ENCODE measurements around the gene NOP16. TPM values are rescaled to one million over a fixed set of nuclear protein-coding genes. Genes with fewer than 3 reads are reported as not detected.

The NOP16 gene
- total and polyA plus RNA-seq, 8 donors, result 4.7 to 23.2 (median 10.2) TPM

GRCh38 chr5:176384991-176385390 lies 3.4 kb downstream of the NOP16 start:
- H3K27ac ChIP-seq, result no peak overlapping the region
- no peaks in the 10 kb centered on the region for H3K27me3 ChIP-seq
- WGBS, 2 donors, result 87 to 92% methylated on average over 12 of the region's 12 CpGs
- FAIRE-seq (no peak), ATAC-seq (no peak), DNase-seq (no peak)
- TF ChIP-seq CTCF (IDR thresholded peaks at IDR 0.05), result no peak
- H3K9me3 ChIP-seq, result no peaks in the 10 kb centered on the region
- no peak overlapping the region for H3K4me3 ChIP-seq
- H3K36me3 ChIP-seq, result peaks cover 0 to 21% (median 14%) of the 10 kb centered on the region in 3 donors
- intact Hi-C loops (cut with DNase I), result no loop called here
- peaks cover 0 to 22% (median 0%) of the 10 kb centered on the region in 3 donors for H3K4me1 ChIP-seq

- DNase-seq (peak in 1 of 6 donors; percentile 29), ATAC-seq (no peak), FAIRE-seq (no peak)
- H3K4me1 ChIP-seq, result peaks cover 0 to 16% (median 0%) of the 10 kb centered on the region in 3 donors
- no peak for TF ChIP-seq CTCF (IDR thresholded peaks at IDR 0.05)
- intact Hi-C loops (cut with DNase I), result no loop called here
- 93% methylated on average over 8 of the region's 8 CpGs for WGBS, 2 donors
- H3K27me3 ChIP-seq, result no peaks in the 10 kb centered on the region
- H3K27ac ChIP-seq, result no peak overlapping the region
- peaks cover 0 to 21% (median 14%) of the 10 kb centered on the region in 3 donors for H3K36me3 ChIP-seq
- H3K4me3 ChIP-seq, result no peak overlapping the region
- no peaks in the 10 kb centered on the region for H3K9me3 ChIP-seq
Measured at GRCh38 chr5:176384366-176384930, 4.0 kb downstream of the NOP16 start.

- Histone ChIP-seq H3K27ac (no peak overlapping the region), H3K9me3 (no peaks in the 10 kb centered on the region), H3K36me3 (peaks cover 0 to 21% (median 14%) of the 10 kb centered on the region in 3 donors), H3K4me1 (peaks cover 0 to 16% (median 0%) of the 10 kb centered on the region in 3 donors), H3K4me3 (no peak overlapping the region), H3K27me3 (no peaks in the 10 kb centered on the region)
- no peak for TF ChIP-seq CTCF (IDR thresholded peaks at IDR 0.05)
- WGBS, 2 donors, result 81 to 87% methylated on average over 9 of the region's 9 CpGs
- ATAC-seq, result no peak
- no peak for FAIRE-seq
- no peak for DNase-seq
- intact Hi-C loops (cut with DNase I), result no loop called here
Measured at GRCh38 chr5:176383961-176384360, 4.4 kb downstream of the NOP16 start.

GRCh38 chr5:176383248-176383905 lies 5.0 kb downstream of the NOP16 start:
- DNase-seq (peak in 1 of 6 donors; percentile 30), FAIRE-seq (no peak), ATAC-seq (no peak)
- 90 to 92% methylated on average over 15 of the region's 15 CpGs for WGBS, 2 donors
- intact Hi-C loops (cut with DNase I), result no loop called here
- TF ChIP-seq CTCF (IDR thresholded peaks at IDR 0.05), result no peak
- no peaks in the 10 kb centered on the region for H3K9me3 ChIP-seq
- H3K36me3 ChIP-seq, result peaks cover 0 to 21% (median 14%) of the 10 kb centered on the region in 3 donors
- H3K27ac ChIP-seq, result no peak overlapping the region
- no peak overlapping the region for H3K4me3 ChIP-seq
- H3K4me1 ChIP-seq, result peaks cover 0 to 16% (median 0%) of the 10 kb centered on the region in 3 donors
- no peaks in the 10 kb centered on the region for H3K27me3 ChIP-seq

GRCh38 chr5:176382721-176383120 lies 5.7 kb downstream of the NOP16 start:
- peaks cover 0 to 21% (median 14%) of the 10 kb centered on the region in 3 donors for H3K36me3 ChIP-seq
- intact Hi-C loops (cut with DNase I), result no loop called here
- FAIRE-seq, result no peak

More at GRCh38 chr5:176382721-176383120, 5.7 kb downstream of the NOP16 start:
- Histone ChIP-seq H3K9me3 (no peaks in the 10 kb centered on the region), H3K4me1 (peaks cover 0 to 14% (median 0%) of the 10 kb centered on the region in 3 donors), H3K4me3 (no peak overlapping the region), H3K27me3 (no peaks in the 10 kb centered on the region), H3K27ac (no peak overlapping the region)
- 89 to 93% methylated on average over 3 of the region's 3 CpGs for WGBS, 2 donors
- ATAC-seq (no peak), DNase-seq (peak in 1 of 6 donors; percentile 24)
- TF ChIP-seq CTCF (IDR thresholded peaks at IDR 0.05), result no peak
